Activated T-cell treated with anti-CD3 and anti-CD28 coated beads for 48 hours (primary cell): ENCODE results near the gene PSMD7.
A peak's percentile ranks its signal among the peaks of the same experiment; 100 is the strongest.

Experiments
- DNase-seq: peaks from one replicate; pipeline ENCODE4 v3.0.0-alpha.2; 2020; ENCODE audit warnings: low read depth

The PSMD7 gene

GRCh38 chr16:74296432-74297144 lies at the start of gene PSMD7:
Gene PSMD7, plus strand, starts transcription at chr16:74296814. Its CDS starts 101 bp downstream, at chr16:74296915.
- DNase-seq: peak; percentile 89

- DNase-seq: no peak
These were observed 47.4 kb upstream of the PSMD7 start for GRCh38 chr16:74249254-74249653.

DNA sequence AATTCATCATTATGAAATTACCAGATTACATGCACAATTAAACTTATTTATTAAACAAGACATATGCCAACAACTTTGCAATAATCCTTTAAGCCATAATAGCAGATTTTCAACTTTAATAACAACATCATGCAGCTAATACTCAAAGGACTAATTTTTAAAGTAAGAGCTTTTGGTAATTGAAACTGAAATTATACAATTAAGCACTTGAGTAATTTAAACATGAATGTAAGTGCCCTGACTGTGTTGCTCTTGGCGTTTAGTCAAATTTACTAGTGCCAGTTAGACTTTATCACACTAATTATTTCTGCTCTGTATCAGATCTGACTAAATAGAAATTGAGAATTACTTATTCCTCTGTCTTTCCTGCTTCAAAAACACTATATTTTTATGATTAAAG lies 46.8 kb upstream of the PSMD7 start:
- no peak for DNase-seq

- no peak for DNase-seq
These were observed 44.3 kb upstream of the PSMD7 start for GRCh38 chr16:74252329-74252728.

DNA sequence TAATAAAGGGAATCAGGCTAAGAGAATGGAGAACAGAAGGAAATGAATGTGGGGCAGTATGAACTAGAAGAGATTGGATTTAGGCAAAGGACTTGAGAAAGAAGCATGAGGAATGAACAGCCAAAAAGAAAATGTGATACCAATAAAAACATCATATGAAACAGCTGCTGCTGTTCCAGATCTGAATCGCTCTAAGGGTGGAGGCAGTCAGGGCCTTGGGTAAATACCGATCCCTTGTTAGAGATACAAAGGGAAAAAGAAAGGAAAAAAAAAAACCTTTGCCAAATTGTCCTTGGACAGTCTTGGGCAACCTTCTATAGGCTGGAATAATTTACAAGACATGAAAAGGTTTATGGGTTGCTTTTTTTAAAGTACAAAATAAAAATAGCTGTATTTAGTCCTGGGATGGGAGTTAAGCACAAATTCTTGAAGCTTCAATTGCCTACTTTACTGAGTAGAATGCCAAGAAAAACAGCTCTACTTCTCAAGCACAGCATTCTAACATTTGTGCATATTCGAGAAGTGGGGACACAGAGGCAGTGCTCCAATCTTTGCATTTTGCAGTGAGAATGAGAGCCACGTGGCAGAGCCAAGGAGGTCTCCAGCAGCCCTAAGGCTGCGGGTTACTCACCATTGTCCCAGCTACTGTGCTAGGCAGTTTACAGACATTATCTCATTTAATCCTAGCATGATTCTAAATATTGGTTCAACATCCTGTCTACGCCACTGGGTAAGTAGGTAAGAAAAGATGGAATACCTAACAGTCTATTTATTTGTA lies 43.3 kb upstream of the PSMD7 start:
- no peak for DNase-seq

GRCh38 chr16:74257061-74257460 lies 39.6 kb upstream of the PSMD7 start:
- peak; percentile 0 for DNase-seq

GRCh38 chr16:74261068-74261467 lies 35.5 kb upstream of the PSMD7 start:
- no peak for DNase-seq

DNA sequence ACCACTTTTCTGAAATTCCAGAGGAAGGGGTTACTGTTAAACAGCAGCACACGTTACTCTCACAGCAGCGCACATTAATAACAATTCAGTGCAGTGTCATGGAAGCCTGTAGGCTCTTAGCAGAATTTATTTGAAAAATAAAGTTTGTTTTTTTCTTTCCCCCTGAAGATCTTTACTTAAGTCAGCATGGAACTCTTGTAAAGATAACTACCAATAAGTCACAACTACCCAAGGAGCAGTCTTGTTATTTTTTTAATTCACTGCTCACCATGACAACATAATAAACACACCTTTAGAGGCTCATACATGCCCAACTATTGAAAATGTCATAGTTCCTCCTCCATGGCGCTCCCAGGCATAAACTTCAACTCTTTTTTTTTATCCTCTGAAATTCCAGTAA lies 31.8 kb upstream of the PSMD7 start:
- DNase-seq: no peak

- DNase-seq: no peak
These were observed 28.2 kb upstream of the PSMD7 start for GRCh38 chr16:74268372-74268782.

GRCh38 chr16:74271872-74272271 lies 24.7 kb upstream of the PSMD7 start:
- no peak for DNase-seq

- DNase-seq: no peak
These were observed 21.5 kb upstream of the PSMD7 start for GRCh38 chr16:74275031-74275636.

DNA sequence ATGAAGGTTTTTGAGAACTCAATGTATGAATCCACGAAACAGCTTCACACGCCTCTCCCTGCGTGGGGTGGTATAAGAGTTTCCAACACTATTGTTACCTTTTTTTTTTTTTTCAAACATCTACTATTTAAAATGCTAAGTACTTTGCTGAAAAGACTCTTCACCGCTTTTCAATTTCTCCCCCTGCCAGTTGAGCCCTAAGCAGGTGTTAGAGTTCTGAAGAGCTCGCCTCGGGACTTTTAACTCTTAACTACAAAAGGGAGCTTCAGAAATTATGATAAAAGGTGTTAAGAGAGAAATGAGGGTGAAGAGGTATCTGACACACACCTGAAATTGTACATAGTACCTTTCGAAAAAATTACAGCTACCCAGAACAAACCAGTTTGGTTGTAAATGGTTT lies 20.9 kb upstream of the PSMD7 start:
- no peak for DNase-seq

GRCh38 chr16:74277974-74278373 lies 18.6 kb upstream of the PSMD7 start:
- no peak for DNase-seq

DNA sequence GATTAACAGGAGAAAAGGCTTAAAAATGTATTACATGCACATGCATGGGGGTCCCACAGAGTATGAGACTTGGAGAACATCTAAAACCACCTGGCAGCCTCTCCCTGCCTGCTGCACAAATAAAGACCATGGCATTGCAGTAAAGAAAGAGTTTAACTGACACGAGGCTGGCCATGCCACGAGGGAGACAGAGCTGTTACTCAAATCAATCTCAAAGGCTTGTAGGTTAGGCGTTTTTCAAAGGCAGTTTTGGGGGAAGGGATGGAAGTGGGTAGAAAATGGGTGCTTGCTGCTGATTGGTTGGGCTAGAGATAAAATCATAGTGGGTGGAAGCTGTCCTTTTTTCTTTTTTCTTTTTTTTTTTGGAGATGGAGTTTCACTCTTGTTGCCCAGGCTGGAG lies 17.3 kb upstream of the PSMD7 start:
- no peak for DNase-seq

DNA sequence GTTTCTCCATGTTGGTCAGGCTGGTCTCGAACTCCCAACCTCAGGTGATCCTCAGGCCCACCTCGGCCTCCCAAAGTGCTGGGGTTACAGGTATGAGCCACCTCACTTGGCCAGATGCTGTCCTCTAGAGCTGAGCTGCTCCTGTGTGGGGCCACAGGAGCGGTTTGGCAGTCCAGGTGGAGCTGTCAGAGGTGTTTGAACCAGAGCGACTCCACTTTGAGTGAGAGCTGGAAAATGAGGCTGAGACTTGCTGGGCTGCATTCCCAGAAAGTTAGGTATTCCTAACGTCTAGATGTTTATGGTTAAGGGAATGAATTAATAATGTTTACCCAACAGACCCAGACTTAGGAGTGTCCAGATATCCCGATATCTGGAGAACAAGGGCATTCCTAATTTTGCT lies 16.8 kb upstream of the PSMD7 start:
- DNase-seq: no peak

DNA sequence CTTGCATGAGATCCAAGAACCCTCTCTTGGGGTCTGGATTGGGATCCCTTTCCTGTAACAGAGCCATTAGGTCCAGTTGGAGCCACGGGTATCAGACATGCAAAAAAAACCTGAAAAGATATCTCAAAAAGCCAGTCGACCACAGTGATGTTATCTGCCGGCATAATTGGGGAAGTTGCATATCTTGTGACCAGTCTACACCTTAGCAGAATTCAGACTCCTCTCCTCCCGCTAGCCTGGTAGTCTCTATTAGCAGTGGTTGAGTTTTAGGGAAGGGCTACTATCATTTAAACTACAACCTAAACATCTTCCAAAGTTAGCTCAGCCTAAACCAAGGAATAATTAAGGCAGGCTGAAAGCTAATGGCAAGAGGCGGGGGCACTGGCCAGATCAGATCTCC lies 16.2 kb upstream of the PSMD7 start:
- DNase-seq: no peak

DNA sequence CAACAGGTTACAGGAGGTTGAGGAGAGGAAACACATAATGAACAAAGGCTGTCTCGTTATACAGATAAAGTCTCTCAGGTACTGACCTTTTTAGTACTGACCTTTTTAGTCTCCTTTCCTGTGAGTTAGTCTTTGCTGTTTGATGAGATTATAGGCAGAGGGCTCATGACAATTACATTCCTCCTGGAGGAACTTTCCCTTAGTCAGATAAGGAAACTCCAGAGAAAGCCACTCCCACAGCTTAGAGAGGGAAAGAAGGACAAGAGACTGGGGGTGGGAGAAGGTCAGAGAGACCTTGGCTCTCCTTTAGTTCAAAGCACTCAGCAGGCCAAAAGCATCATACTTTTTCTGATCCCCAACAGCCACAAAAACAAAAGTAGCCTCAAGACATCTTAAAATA lies 15.3 kb upstream of the PSMD7 start:
- DNase-seq: no peak

DNA sequence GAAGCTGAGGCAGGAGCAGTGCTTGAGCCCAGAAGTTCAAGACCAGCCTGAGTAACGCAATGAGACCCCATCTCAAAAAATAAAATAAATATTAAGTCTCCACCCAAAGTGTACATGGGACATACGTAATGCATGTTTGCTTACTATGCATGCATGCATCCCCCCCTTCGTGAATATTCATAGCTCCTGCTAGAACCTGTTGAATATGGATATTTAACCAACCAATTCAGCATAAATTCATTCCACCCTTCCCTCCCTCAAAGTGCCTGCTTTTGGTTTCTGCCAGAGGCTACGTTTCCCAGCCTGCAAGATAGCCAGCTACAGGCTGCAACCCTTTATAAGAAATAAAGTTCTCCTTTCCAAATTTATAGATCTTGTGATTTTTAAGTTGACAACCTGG lies 12.9 kb upstream of the PSMD7 start:
- no peak for DNase-seq

- no peak for DNase-seq
These were observed 8.5 kb upstream of the PSMD7 start for GRCh38 chr16:74288065-74288464.

DNA sequence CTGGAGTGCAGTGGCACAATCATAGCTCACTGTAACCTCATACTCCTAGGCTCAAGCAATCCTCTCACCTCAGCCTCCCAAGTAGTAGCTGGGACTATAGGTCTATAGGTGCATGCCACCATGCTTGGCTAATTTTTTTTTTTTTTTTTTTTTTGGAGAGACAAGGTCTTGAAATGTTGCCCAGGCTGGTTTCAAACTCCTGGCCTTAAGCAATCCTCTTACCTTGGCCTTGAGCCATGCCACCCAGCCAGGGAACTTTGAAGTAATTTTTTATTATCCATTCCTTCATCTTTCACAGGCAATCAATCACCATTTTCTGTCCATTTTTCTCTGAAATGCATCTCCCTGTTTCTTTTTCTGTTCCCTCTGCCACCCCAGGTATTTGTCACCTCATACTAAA lies 6.3 kb upstream of the PSMD7 start:
- DNase-seq: no peak

- no peak for DNase-seq
These were observed 5.4 kb upstream of the PSMD7 start for GRCh38 chr16:74291176-74291575.

DNA sequence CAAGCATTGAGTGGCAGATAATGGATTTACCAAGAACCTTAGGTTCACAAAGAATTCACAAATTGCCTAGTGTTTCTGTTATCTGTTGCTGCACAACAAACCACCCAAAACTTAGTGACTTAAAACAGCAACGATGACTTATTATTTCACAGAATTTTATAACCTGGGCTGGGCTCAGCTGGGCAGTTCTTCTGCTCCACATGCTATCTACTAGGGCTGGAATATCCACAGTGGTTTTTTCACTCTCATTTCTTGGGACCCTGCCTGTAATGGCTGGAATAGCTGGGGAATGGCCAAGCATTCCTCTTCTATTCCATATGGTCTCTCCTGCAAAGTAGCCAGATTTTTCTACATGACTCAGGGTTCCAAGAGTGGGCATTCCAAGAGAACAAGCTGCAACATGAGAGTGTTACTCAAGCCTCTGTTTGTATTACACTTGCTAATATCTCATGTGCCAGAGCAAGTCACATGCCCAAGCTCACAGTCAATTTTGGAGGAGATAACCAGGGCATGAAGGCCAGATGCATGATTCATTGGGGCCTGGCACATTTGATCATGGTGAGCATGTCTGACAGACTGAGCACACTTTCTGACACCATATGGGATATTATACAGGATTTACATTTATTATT lies 4.9 kb upstream of the PSMD7 start:
- DNase-seq: no peak

DNA sequence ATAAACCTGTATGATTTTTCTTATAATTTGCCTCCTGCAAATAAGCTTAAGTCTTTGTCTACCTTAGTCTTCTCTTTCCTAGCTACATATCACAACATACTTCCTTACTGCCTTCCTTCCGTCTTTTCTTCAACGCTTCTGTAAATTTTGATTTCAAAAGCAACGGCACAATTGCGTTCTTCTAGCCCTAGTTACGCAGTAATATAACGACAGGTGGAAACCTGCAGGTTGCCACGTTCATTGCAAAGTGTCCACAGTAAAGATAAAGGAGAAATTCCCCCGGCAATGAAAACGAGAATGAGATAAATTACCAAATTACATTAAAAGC lies 546 bp upstream of the PSMD7 start:
- DNase-seq: no peak
